ENCODE data around the gene ZDHHC11B.
A peak's percentile ranks its signal among the peaks of the same experiment; 100 is the strongest.
"Not testable (repeated sequence)": the region's sequence is repeated elsewhere in the genome, so short reads cannot be mapped to it uniquely, and the experiment has no call there.

ZDHHC11B gene

GRCh38 chr5:783881-784427, 575 bp downstream of the ZDHHC11B start:
- not testable (repeated sequence) for DNase-seq (ENCODE audit: low spot score)

- not testable (repeated sequence) for DNase-seq (ENCODE audit: low spot score)
These were observed 1.3 kb downstream of the ZDHHC11B start for GRCh38 chr5:783049-783802.

GRCh38 chr5:782356-782755, 2.2 kb downstream of the ZDHHC11B start:
- not testable (repeated sequence) for DNase-seq (ENCODE audit: low spot score)

GRCh38 chr5:780571-780970, 4.0 kb downstream of the ZDHHC11B start:
- not testable (repeated sequence) for DNase-seq (ENCODE audit: low spot score)

- not testable (repeated sequence) for DNase-seq (ENCODE audit: low spot score)
These were observed 5.6 kb downstream of the ZDHHC11B start for GRCh38 chr5:778967-779366.

GRCh38 chr5:778421-778820, 6.1 kb downstream of the ZDHHC11B start:
- not testable (repeated sequence) for DNase-seq (ENCODE audit: low spot score)

GRCh38 chr5:777756-778161, 6.8 kb downstream of the ZDHHC11B start:
- DNase-seq (ENCODE audit: low spot score), result no peak

- DNase-seq (ENCODE audit: low spot score), result peak; percentile 12
These were observed 7.4 kb downstream of the ZDHHC11B start for GRCh38 chr5:776862-777711.

- DNase-seq (ENCODE audit: low spot score), result no peak
These were observed 8.3 kb downstream of the ZDHHC11B start for GRCh38 chr5:775961-776861.

- DNase-seq (ENCODE audit: low spot score), result not testable (repeated sequence)
These were observed 9.0 kb downstream of the ZDHHC11B start for GRCh38 chr5:775595-775960.

GRCh38 chr5:774854-775505, 9.5 kb downstream of the ZDHHC11B start:
- DNase-seq (ENCODE audit: low spot score), result not testable (repeated sequence)

GRCh38 chr5:774304-774703, 10.2 kb downstream of the ZDHHC11B start:
- DNase-seq (ENCODE audit: low spot score), result peak; percentile 3

- peak; percentile 5 for DNase-seq (ENCODE audit: low spot score)
These were observed 10.8 kb downstream of the ZDHHC11B start for GRCh38 chr5:773517-774264.

GRCh38 chr5:772931-773330, 11.6 kb downstream of the ZDHHC11B start:
- DNase-seq (ENCODE audit: low spot score), result peak; percentile 5

- DNase-seq (ENCODE audit: low spot score), result not testable (repeated sequence)
These were observed 12.0 kb downstream of the ZDHHC11B start for GRCh38 chr5:772547-772890.

GRCh38 chr5:771841-772546, 12.5 kb downstream of the ZDHHC11B start:
- DNase-seq (ENCODE audit: low spot score), result not testable (repeated sequence)

- DNase-seq (ENCODE audit: low spot score), result not testable (repeated sequence)
These were observed 13.3 kb downstream of the ZDHHC11B start for GRCh38 chr5:771087-771781.

GRCh38 chr5:770585-770984, 13.9 kb downstream of the ZDHHC11B start:
- peak; percentile 2 for DNase-seq (ENCODE audit: low spot score)

GRCh38 chr5:769485-770145, 14.9 kb downstream of the ZDHHC11B start:
- DNase-seq (ENCODE audit: low spot score), result not testable (repeated sequence)
